Duodenal mucosa (tissue), 2 donors: ENCODE results near the gene GALNT11.
"Not testable (repeated sequence)": the region's sequence is repeated elsewhere in the genome, so short reads cannot be mapped to it uniquely, and the experiment has no call there.

Source experiments
- H3K27ac ChIP-seq: one replicate; pipeline ENCODE4 v1.7.0; 2013; ENCODE audit warnings: low read depth, low read length
- H3K27me3 ChIP-seq, 2 donors: one replicate each; pipeline ENCODE4 v1.7.0; 2013; ENCODE audit warnings: low read length in 2 of 2, control low read depth in 1 of 2; ENCODE audit not compliant: insufficient read depth in 2 of 2, control insufficient read depth in 1 of 2
- H3K36me3 ChIP-seq, 2 donors: one replicate each; pipeline ENCODE4 v1.7.0; 2013; ENCODE audit warnings: low read length in 2 of 2, control low read depth in 1 of 2; ENCODE audit not compliant: insufficient read depth in 2 of 2, control insufficient read depth in 1 of 2
- H3K4me1 ChIP-seq, 2 donors: one replicate each; pipeline ENCODE4 v1.7.0; 2013; ENCODE audit warnings: low read length in 2 of 2, control low read depth in 1 of 2; ENCODE audit not compliant: insufficient read depth in 2 of 2, control insufficient read depth in 1 of 2
- H3K4me3 ChIP-seq, 2 donors: one replicate each; pipeline ENCODE4 v1.7.0; 2013; ENCODE audit warnings: low read length in 2 of 2, low read depth in 1 of 2
- H3K9ac ChIP-seq, 2 donors: one replicate each; pipeline ENCODE4 v1.7.0; 2013; ENCODE audit warnings: low read length in 2 of 2, low read depth in 1 of 2
- H3K9me3 ChIP-seq, 2 donors: one replicate each; pipeline ENCODE4 v1.7.0; 2013; ENCODE audit warnings: low read length in 2 of 2, control low read depth in 1 of 2; ENCODE audit not compliant: control insufficient read depth in 1 of 2

The GALNT11 gene

GRCh38 chr7:152072421-152072820 lies 46.9 kb downstream of the GALNT11 start:
- Histone ChIP-seq H3K9ac (no peak overlapping the region), H3K27me3 (no peaks in the 10 kb centered on the region)

GRCh38 chr7:152073352-152073751 lies 47.9 kb downstream of the GALNT11 start:
- H3K4me3 ChIP-seq = no peak overlapping the region
- H3K27ac ChIP-seq = no peak overlapping the region
- peaks cover 3 to 5% of the 10 kb centered on the region in 2 donors for H3K9me3 ChIP-seq
- H3K9ac ChIP-seq = no peak overlapping the region
- no peaks in the 10 kb centered on the region for H3K36me3 ChIP-seq
- peaks cover 0 to 4% of the 10 kb centered on the region in 2 donors for H3K4me1 ChIP-seq
- no peaks in the 10 kb centered on the region for H3K27me3 ChIP-seq

More at GRCh38 chr7:152072421-152072820, 46.9 kb downstream of the GALNT11 start:
- H3K36me3 ChIP-seq = no peaks in the 10 kb centered on the region
- peaks cover 3 to 5% of the 10 kb centered on the region in 2 donors for H3K9me3 ChIP-seq
- no peak overlapping the region for H3K27ac ChIP-seq
- H3K4me1 ChIP-seq = peaks cover 0 to 4% of the 10 kb centered on the region in 2 donors
- H3K4me3 ChIP-seq = no peak overlapping the region

- Histone ChIP-seq H3K9ac (no peak overlapping the region), H3K4me1 (peaks cover 0 to 4% of the 10 kb centered on the region in 2 donors), H3K27me3 (no peaks in the 10 kb centered on the region), H3K36me3 (no peaks in the 10 kb centered on the region), H3K27ac (no peak overlapping the region), H3K9me3 (peaks cover 3 to 5% of the 10 kb centered on the region in 2 donors), H3K4me3 (no peak overlapping the region)
Observed at GRCh38 chr7:152074673-152075072, 49.2 kb downstream of the GALNT11 start.

- not testable (repeated sequence) for H3K4me1 ChIP-seq, H3K36me3 ChIP-seq, H3K27me3 ChIP-seq, H3K27ac ChIP-seq, H3K9ac ChIP-seq, H3K9me3 ChIP-seq, H3K4me3 ChIP-seq
Observed at GRCh38 chr7:152075379-152075778, 49.9 kb downstream of the GALNT11 start.

- peaks cover 0 to 4% of the 10 kb centered on the region in 2 donors for H3K4me1 ChIP-seq
- no peak overlapping the region for H3K4me3 ChIP-seq
- H3K9me3 ChIP-seq = no peaks in the 10 kb centered on the region
- H3K36me3 ChIP-seq = no peaks in the 10 kb centered on the region
- no peak overlapping the region for H3K27ac ChIP-seq
- H3K27me3 ChIP-seq = no peaks in the 10 kb centered on the region
- H3K9ac ChIP-seq = no peak overlapping the region
Observed at GRCh38 chr7:152076324-152076821, 50.9 kb downstream of the GALNT11 start.

GRCh38 chr7:152076940-152077933 lies 51.8 kb downstream of the GALNT11 start:
- Histone ChIP-seq H3K4me1 (peaks cover 0 to 4% of the 10 kb centered on the region in 2 donors), H3K9me3 (no peaks in the 10 kb centered on the region), H3K27ac (no peak overlapping the region), H3K9ac (no peak overlapping the region), H3K4me3 (no peak overlapping the region), H3K36me3 (no peaks in the 10 kb centered on the region), H3K27me3 (no peaks in the 10 kb centered on the region)

GRCh38 chr7:152078025-152078424 lies 52.6 kb downstream of the GALNT11 start:
- no peaks in the 10 kb centered on the region for H3K9me3 ChIP-seq
- no peaks in the 10 kb centered on the region for H3K27me3 ChIP-seq
- peaks cover 0 to 4% of the 10 kb centered on the region in 2 donors for H3K4me1 ChIP-seq
- no peak overlapping the region for H3K9ac ChIP-seq
- H3K4me3 ChIP-seq = no peak overlapping the region
- H3K36me3 ChIP-seq = no peaks in the 10 kb centered on the region
- no peak overlapping the region for H3K27ac ChIP-seq

GRCh38 chr7:152078786-152079185 lies 53.3 kb downstream of the GALNT11 start:
- Histone ChIP-seq H3K27ac (no peak overlapping the region), H3K4me3 (no peak overlapping the region), H3K27me3 (no peaks in the 10 kb centered on the region), H3K36me3 (no peaks in the 10 kb centered on the region), H3K9me3 (no peaks in the 10 kb centered on the region), H3K9ac (no peak overlapping the region), H3K4me1 (peaks cover 0 to 4% of the 10 kb centered on the region in 2 donors)

GRCh38 chr7:152081088-152081487 lies 55.6 kb downstream of the GALNT11 start:
- H3K4me1 ChIP-seq = peaks cover 0 to 4% of the 10 kb centered on the region in 2 donors
- no peaks in the 10 kb centered on the region for H3K36me3 ChIP-seq
- H3K4me3 ChIP-seq = no peak overlapping the region
- no peak overlapping the region for H3K9ac ChIP-seq
- no peaks in the 10 kb centered on the region for H3K27me3 ChIP-seq
- H3K27ac ChIP-seq = no peak overlapping the region
- H3K9me3 ChIP-seq = no peaks in the 10 kb centered on the region

GRCh38 chr7:152082073-152082721 lies 56.7 kb downstream of the GALNT11 start:
- H3K36me3 ChIP-seq, H3K9me3 ChIP-seq, H3K4me1 ChIP-seq, H3K4me3 ChIP-seq, H3K27me3 ChIP-seq, H3K27ac ChIP-seq, H3K9ac ChIP-seq: not testable (repeated sequence)
